Activated CD8-positive, alpha-beta memory T cell treated with anti-CD3 and anti-CD28 coated beads, Interleukin-2, amount 50 U/mL, for 4 hours (primary cell): ENCODE data around the gene SLAMF8.

Experiments
- DNase-seq: peaks from one replicate; pipeline ENCODE4 v3.0.0-alpha.2; 2020

Gene SLAMF8

DNA sequence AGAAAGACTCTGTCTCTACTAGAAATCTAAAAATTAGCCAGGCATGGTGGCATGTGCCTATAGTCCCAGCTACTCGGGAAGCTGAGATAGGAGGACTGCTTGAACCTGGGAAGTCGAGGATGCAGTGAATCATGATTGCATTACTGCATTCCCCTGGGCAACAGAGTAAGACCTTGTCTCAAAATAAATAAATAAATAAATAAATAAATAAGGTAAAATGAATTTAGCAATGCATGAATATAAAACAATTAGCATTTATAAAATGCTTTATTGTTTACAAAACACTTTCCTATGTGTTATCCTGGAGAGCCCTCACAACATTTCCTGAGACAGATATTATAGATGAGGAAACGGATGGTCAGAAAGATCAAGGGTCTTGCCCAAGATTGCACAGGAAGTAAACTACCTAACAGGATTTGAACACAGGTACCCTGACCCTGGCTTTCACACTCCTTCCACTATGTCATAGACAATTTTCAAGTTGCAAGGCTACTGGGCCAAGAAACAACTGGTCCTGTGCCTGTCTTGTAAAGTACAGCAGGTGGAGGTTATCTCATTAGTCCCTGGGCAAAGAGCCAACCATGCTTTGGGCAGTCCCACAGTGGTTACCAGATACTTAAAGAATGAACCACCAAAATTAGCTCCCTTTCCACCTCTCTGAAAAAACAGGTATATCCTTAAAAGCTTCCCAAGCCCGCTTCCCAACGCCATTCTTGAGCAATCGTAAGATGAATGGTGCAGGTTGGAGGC, 51.2 kb downstream of the SLAMF8 start:
- no peak for DNase-seq

DNA sequence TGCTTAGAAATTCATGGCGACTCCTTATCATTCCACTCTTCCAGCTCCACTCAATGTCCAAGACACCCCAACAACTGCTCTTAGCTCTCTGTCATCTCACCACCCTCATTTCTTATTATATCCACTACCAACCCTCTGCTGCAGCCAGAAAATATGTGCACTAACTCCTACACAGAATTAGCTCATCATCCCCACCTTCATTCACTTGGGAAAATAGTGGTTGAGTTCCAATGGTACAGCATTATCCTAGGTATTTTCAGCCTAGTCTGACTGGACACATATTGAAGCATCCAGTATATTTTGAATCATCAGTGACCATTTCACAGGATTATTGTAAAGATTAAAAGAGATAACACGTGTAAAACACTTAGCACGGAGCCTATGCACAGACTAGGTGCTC, 52.5 kb downstream of the SLAMF8 start:
- DNase-seq: no peak

DNA sequence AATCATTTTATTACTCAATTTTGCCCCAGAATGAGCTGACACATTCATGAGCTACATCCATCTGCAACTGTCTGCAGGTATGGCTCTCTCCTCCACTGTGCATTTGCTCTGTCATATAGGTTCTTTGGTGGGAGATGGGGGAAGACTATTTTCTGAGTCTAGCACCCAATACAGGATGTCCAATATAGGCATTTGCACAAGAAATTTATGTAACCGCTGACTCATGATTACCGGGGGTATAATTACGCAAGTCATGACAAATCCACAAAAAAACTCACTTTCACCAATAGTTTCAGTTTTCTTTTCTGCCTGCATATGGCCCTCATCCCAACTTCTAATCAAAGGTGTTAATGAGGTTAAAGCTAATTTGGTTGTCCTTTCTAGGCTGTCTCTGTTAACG, 53.3 kb downstream of the SLAMF8 start:
- DNase-seq: no peak

DNA sequence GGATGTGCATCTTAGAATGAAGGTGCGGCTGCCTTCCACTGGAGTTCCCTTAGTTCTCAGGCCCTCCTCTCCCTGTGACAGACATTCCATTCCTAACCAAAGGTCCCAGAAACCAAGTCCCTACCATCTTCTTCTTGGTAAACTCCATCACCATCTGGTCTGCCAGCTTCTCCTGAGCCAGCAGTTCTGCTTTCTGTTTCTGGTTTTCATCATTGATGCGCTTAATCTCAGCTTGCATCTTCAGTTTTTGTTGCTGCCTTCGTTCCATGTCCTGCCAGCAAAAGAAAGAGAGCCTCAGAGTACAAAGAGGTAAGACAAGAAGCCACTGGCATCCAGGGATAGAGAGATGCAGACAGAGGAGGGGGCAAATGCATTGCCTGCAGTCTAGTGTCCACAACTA, 53.8 kb downstream of the SLAMF8 start:
- no peak for DNase-seq

DNA sequence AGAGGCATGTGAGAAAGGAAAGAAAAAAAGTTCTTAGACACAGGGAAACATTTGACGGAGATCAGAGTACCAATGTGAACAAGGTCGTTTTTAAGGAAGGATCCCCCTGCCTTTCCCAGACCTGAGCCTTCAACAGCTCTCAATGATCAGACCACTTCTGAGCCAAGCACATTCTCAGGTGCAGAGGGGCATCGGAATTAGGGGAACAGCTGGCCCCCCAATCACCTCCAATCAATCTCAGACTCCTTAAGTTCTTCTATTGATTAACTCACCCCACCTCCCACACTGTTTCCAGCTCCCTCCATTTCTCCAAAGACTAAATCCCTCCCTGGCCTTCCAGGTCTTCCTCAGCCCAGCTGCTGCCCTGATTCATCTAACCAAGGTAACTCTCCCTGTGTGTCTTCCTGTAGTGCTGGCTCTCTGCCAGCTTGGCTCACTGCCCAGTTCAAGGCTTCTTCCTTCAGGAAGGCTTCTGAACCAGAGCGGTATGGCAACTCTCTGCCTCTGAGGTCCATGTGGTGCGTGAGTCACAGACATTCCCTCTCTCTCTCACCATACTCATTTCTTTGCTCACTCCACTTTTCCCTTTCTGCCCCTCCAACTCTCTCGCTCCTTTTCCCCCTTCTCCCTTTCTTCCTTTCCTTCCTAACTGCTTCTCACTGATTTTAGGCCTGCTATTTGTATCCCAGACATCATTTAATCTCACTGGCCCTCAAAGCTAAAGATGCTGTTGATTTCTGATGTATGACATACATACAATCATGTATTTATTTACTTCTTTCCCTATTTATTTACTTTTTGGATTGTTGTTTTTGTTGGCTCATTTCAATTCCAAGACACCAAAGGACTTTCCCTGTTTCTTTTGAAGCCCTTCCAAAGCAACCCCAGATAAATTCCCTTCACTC, 55.2 kb downstream of the SLAMF8 start:
- DNase-seq: no peak

DNA sequence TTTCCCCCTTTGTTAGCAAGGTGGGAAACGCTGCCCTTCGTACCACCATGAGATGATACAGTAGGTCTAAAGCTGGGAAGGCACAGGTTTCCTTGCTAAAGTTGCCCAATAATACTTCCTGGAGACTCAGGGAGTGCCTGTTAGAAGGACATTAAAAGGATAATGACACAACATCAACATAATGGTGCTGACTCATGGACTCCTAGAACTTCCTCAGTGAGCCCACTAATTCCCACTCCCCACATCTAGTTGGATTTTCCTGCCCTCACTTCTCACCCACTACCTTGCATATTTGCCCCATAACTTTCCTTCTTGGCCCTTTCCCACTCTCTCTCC, 55.8 kb downstream of the SLAMF8 start:
- DNase-seq: no peak

DNA sequence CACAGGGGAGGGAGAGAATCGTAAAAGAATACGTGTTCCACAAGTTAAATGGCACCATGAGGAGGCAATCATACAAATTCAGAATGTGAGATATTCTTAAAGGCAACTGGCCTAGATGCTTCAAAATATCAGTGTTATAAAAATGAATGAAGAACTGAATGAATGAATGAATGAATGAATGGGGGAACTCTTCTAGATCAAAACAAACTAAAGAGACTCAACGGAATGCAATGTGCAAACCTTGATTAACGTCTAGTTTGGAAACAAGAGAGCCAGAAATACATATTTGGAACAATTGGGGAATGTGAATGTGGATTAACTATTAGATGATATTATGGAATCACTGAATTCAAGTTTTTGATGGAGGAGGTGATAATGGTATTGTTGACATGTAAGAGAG, 56.5 kb downstream of the SLAMF8 start:
- DNase-seq: no peak

DNA sequence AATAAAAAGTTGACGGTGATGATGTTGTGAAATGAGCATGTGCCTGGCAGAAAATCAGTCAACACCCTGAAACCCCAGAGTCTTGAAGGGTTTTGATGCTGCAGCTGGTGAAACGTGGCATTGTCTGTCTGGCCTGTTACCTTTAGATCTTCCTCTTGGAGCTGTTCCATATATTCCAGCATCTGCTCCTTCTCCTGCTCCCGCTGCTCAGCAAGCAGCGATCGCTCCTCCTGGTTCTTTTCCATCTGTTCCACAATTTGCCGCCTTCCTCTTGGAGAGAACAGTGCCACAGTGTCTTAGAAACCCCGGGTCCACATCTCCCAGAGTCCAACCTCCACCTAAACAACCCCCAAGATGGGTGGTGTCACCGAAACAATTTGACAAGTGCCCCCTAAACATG, 57.6 kb downstream of the SLAMF8 start:
- no peak for DNase-seq
